ENCODE data around the gene TDRD3.

- TF ChIP-seq EZH2 (IDR thresholded peaks at IDR 0.05; ENCODE audit: insufficient read depth, low read length) (no peak), CTCF (IDR thresholded peaks at IDR 0.05; ENCODE audit: insufficient read depth, low read depth, low read length) (no peak)
Observed at GRCh38 chr13:60398379-60398891, 1.4 kb downstream of the TDRD3 start.
